ENCODE measurements around the gene NPR2. TPM values are rescaled to one million over a fixed set of nuclear protein-coding genes. Genes with fewer than 3 reads are reported as not detected.

Gene NPR2
- total and polyA plus RNA-seq, 7 donors = 0.60 to 26.6 (median 20.3) TPM

DNA sequence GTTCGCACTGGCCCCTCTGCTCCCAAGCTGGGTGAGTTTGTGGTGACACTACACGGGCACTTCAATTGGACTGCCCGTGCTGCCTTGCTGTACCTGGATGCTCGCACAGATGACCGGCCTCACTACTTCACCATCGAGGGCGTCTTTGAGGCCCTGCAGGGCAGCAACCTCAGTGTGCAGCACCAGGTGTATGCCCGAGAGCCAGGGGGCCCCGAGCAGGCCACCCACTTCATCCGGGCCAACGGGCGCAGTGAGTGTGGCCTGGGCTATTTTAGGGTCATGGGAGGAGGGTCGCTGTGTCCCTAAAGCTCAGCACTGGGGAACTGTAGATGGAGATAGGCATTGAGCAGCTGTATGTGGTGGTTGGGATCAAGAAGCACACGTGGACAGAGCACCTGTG, 1.4 kb downstream of the NPR2 start:
- no peak for DNase-seq
- intact Hi-C loops (cut with DNase I) = loop anchor here (5.0 kb wide), 1 partner anchor 154 kb away; no protein-coding TSS in a partner anchor
- TF ChIP-seq EP300 (IDR thresholded peaks at IDR 0.05) (no peak), POLR2AphosphoS5 (IDR thresholded peaks at IDR 0.05) (no peak), CTCF (IDR thresholded peaks at IDR 0.05) (no peak), POLR2A (IDR thresholded peaks at IDR 0.05) (no peak)
- peak overlapping the region in 3 of 4 donors; percentile 79 to 90 (median 82) for H3K27ac ChIP-seq
- H3K4me3 ChIP-seq = peak overlapping the region in 2 of 4 donors; percentile 69 to 70
- WGBS, 2 donors = 91 to 95% methylated on average over 14 of the region's 14 CpGs
- no peaks in the 10 kb centered on the region for H3K36me3 ChIP-seq
- no peaks in the 10 kb centered on the region for H3K27me3 ChIP-seq
- H3K9me3 ChIP-seq = no peaks in the 10 kb centered on the region
- H3K4me1 ChIP-seq = peaks cover 0 to 53% (median 43%) of the 10 kb centered on the region in 4 donors

GRCh38 chr9:35793461-35793860, 2.1 kb downstream of the NPR2 start:
- H3K4me3 ChIP-seq = peak overlapping the region in 1 of 4 donors; percentile 70
- intact Hi-C loops (cut with DNase I) = loop anchor here (5.0 kb wide), 1 partner anchor 154 kb away; no protein-coding TSS in a partner anchor
- H3K36me3 ChIP-seq = no peaks in the 10 kb centered on the region
- H3K9me3 ChIP-seq = no peaks in the 10 kb centered on the region
- peaks cover 0 to 53% (median 43%) of the 10 kb centered on the region in 4 donors for H3K4me1 ChIP-seq
- 74 to 94% methylated on average over 2 of the region's 2 CpGs for WGBS, 2 donors
- TF ChIP-seq POLR2AphosphoS5 (IDR thresholded peaks at IDR 0.05) (no peak), POLR2A (IDR thresholded peaks at IDR 0.05) (no peak), EP300 (IDR thresholded peaks at IDR 0.05) (no peak), CTCF (IDR thresholded peaks at IDR 0.05) (no peak)
- DNase-seq = no peak
- peak overlapping the region in 3 of 4 donors; percentile 25 to 82 (median 79) for H3K27ac ChIP-seq
- no peaks in the 10 kb centered on the region for H3K27me3 ChIP-seq

DNA sequence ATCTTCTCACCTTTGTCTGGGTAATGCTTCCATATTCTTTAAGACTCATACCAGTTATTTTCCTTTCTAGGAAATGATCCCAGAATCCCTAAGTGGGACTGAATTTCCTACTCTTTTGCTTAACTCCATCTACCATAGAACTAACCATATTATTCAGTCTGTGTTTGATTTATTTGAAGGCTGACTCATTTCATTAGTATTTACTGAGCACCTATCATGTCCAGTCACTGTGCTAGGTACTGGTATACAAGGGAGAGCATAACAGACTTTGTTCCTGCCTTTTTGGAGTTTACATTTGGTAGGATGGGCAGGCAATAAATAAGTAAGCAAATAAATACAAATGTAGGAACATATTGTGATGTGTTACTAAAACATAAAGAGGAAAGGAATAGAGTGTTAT, 4.3 kb downstream of the NPR2 start:
- TF ChIP-seq CTCF (IDR thresholded peaks at IDR 0.05) (no peak), EP300 (IDR thresholded peaks at IDR 0.05) (no peak), POLR2AphosphoS5 (IDR thresholded peaks at IDR 0.05) (no peak), POLR2A (IDR thresholded peaks at IDR 0.05) (no peak)
- no peaks in the 10 kb centered on the region for H3K9me3 ChIP-seq
- intact Hi-C loops (cut with DNase I) = no loop called here
- peaks cover 0 to 46% (median 39%) of the 10 kb centered on the region in 4 donors for H3K4me1 ChIP-seq
- H3K27me3 ChIP-seq = no peaks in the 10 kb centered on the region
- peaks cover 0 to 17% (median 0%) of the 10 kb centered on the region in 4 donors for H3K36me3 ChIP-seq
- H3K4me3 ChIP-seq = no peak overlapping the region
- no peak for DNase-seq
- no peak overlapping the region for H3K27ac ChIP-seq

DNA sequence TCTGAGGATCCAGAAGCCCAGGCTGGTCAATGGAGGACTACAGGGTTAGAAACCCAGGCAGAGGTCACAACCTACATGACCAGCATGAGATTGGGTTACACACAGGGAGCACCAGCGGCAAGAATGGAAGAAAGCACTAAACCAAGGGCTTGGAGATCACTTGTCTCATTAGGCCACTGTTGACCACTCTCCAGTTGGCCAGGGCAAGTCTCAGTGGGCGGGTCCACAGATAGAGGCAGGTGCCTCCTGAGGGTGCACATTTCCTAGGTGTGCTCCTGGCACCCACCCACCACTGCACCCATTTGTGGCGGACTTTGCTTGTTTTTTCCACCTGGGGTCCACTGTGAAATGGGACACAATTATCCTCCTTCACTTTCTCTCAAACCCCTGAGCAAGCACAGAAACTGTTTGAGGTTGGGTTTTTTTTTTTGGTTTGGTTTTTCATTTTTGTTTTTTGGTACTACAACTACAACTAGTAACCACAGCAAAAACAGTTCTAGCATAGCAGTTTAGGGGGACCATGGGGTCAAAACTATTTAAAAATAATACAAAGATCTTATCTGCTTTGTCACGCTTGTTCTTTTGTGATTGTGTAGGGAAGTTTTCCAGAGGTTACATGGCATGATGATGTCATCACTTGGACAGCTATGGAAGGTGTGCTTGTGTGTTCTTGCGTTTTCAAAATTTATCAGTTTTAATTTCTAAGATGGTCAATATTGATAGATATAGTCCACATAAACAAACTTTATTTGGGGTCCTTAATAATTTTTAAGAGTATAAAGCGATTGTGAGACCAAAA, 6.1 kb downstream of the NPR2 start:
- H3K27ac ChIP-seq = no peak overlapping the region
- no peaks in the 10 kb centered on the region for H3K9me3 ChIP-seq
- peaks cover 0 to 34% (median 26%) of the 10 kb centered on the region in 4 donors for H3K4me1 ChIP-seq
- DNase-seq = no peak
- H3K36me3 ChIP-seq = peaks cover 0 to 35% (median 10%) of the 10 kb centered on the region in 4 donors
- no peak for TF ChIP-seq EP300 (IDR thresholded peaks at IDR 0.05)
- TF ChIP-seq POLR2A (IDR thresholded peaks at IDR 0.05) = no peak
- TF ChIP-seq POLR2AphosphoS5 (IDR thresholded peaks at IDR 0.05) = no peak
- TF ChIP-seq CTCF (IDR thresholded peaks at IDR 0.05) = no peak
- intact Hi-C loops (cut with DNase I) = no loop called here
- H3K27me3 ChIP-seq = no peaks in the 10 kb centered on the region
- WGBS, 2 donors = 93% methylated on average over 6 of the region's 6 CpGs
- no peak overlapping the region for H3K4me3 ChIP-seq

Data from sigmoid colon (tissue), 7 donors.